HEK293 (cell line): ENCODE measurements around the gene TMEM127.

Experiments used
- CTCF ChIA-PET: fragments of 350-600 bp; formaldehyde crosslinking; extraction: SDS; loops from one replicate; lab custom pipeline; 2021; ENCODE audit warnings: antibody characterized with exemption; lab: Yijun Ruan, JAX
- POLR2A ChIA-PET: fragments of 300-600 bp; formaldehyde crosslinking; extraction: SDS; loops from one replicate; lab custom pipeline; 2020; ENCODE audit warnings: antibody characterized with exemption, inconsistent platforms; lab: Yijun Ruan, JAX
- H3K27ac ChIP-seq: fragments of 200-500 bp; sonication (Bioruptor generic); 2 replicates; pipeline ENCODE4 v1.5.1; 2014; ENCODE audit warnings: low read depth, low read length, control low read depth, inconsistent platforms; ENCODE audit errors: extremely low read depth
- H3K36me3 ChIP-seq, 2 experiments: fragments of 200-500 bp in 1 of 2; sonication (Bioruptor generic) in 1 of 2; 1 replicate in 1 of 2; 2 replicates in 1 of 2; pipeline ENCODE4 v1.5.1; 2014 to 2017; ENCODE audit warnings: inconsistent platforms in 2 of 2, low read length in 2 of 2; ENCODE audit not compliant: control insufficient read depth in 2 of 2, insufficient read depth in 1 of 2
- H3K4me1 ChIP-seq: fragments of 200-500 bp; sonication (Bioruptor generic); 2 replicates; pipeline ENCODE4 v1.5.1; 2014; ENCODE audit warnings: mild to moderate bottlenecking, low read length, inconsistent platforms; ENCODE audit not compliant: control insufficient read depth, insufficient read depth
- H3K4me3 ChIP-seq: 2 replicates; pipeline ENCODE4 v1.5.1; 2011; ENCODE audit warnings: low read depth, mild to moderate bottlenecking, control low read depth, low read length, moderate library complexity
- H3K9me3 ChIP-seq: fragments of 200-500 bp; sonication (Bioruptor generic); 2 replicates; pipeline ENCODE4 v1.5.1; 2014; ENCODE audit warnings: low read depth, low read length, inconsistent platforms; ENCODE audit not compliant: control insufficient read depth, insufficient read depth
- ELK4 ChIP-seq: IDR thresholded peaks from 2 replicates; pipeline ENCODE4 v1.6.1; 2011; ENCODE audit warnings: mild to moderate bottlenecking, low read depth, low read length, borderline replicate concordance
- MYNN ChIP-seq: fragments of 450-650 bp; formaldehyde crosslinking; IDR thresholded peaks from 2 replicates; pipeline ENCODE4 v1.5.1; 2016; ENCODE audit warnings: missing biosample characterization, missing genetic modification characterization, borderline replicate concordance
- PBX3 ChIP-seq: sonication (generic); formaldehyde crosslinking; IDR thresholded peaks from 2 replicates; pipeline ENCODE4 v1.8.1; 2022; ENCODE audit warnings: mild to moderate bottlenecking, moderate library complexity, missing genetic modification reagents
- PRDM4 ChIP-seq: fragments of 450-650 bp; formaldehyde crosslinking; IDR thresholded peaks from 2 replicates; pipeline ENCODE4 v1.5.1; 2017; ENCODE audit warnings: missing biosample characterization, missing genetic modification characterization
- RBAK ChIP-seq: fragments of 450-650 bp; formaldehyde crosslinking; IDR thresholded peaks from 2 replicates; pipeline ENCODE4 v1.5.1; 2016; ENCODE audit warnings: missing biosample characterization, missing genetic modification characterization
- REPIN1 ChIP-seq: fragments of 450-650 bp; formaldehyde crosslinking; IDR thresholded peaks from 2 replicates; pipeline ENCODE4 v1.5.1; 2017; ENCODE audit warnings: missing biosample characterization, missing genetic modification characterization, low read depth
- REST ChIP-seq: fragments of 450-650 bp; formaldehyde crosslinking; IDR thresholded peaks from 2 replicates; pipeline ENCODE4 v1.5.1; 2016; ENCODE audit warnings: missing biosample characterization, missing genetic modification characterization
- SCRT2 ChIP-seq: fragments of 450-650 bp; formaldehyde crosslinking; IDR thresholded peaks from 2 replicates; pipeline ENCODE4 v1.5.1; 2016; ENCODE audit warnings: missing biosample characterization, missing genetic modification characterization
- TCF7L2 ChIP-seq: IDR thresholded peaks from 2 replicates; pipeline ENCODE4 v1.6.1; 2011; ENCODE audit warnings: low read depth, mild to moderate bottlenecking, inconsistent platforms, low read length, moderate library complexity, borderline replicate concordance
- ZBTB17 ChIP-seq: fragments of 450-650 bp; formaldehyde crosslinking; IDR thresholded peaks from 2 replicates; pipeline ENCODE4 v1.5.1; 2016; ENCODE audit warnings: missing biosample characterization, missing genetic modification characterization
- ZBTB21 ChIP-seq: fragments of 450-650 bp; formaldehyde crosslinking; IDR thresholded peaks from 2 replicates; pipeline ENCODE4 v1.5.1; 2017; ENCODE audit warnings: missing biosample characterization, missing genetic modification characterization
- ZBTB26 ChIP-seq: fragments of 450-650 bp; formaldehyde crosslinking; optimal IDR thresholded peaks from 2 replicates; pipeline ENCODE3; 2016; ENCODE audit warnings: missing biosample characterization, mild to moderate bottlenecking, missing genetic modification characterization
- ZBTB6 ChIP-seq: fragments of 450-650 bp; formaldehyde crosslinking; IDR thresholded peaks from 2 replicates; pipeline ENCODE4 v1.5.1; 2017; ENCODE audit warnings: missing biosample characterization, missing genetic modification characterization
- ZNF398 ChIP-seq: fragments of 450-650 bp; formaldehyde crosslinking; IDR thresholded peaks from 2 replicates; pipeline ENCODE4 v1.5.1; 2017; ENCODE audit warnings: missing biosample characterization, missing genetic modification characterization
- ZNF513 ChIP-seq: fragments of 450-650 bp; IDR thresholded peaks from 2 replicates; pipeline ENCODE4 v1.5.1; 2018; ENCODE audit warnings: missing biosample characterization, missing genetic modification characterization
- ZNF704 ChIP-seq: fragments of 450-650 bp; formaldehyde crosslinking; IDR thresholded peaks from 2 replicates; pipeline ENCODE4 v1.5.1; 2016; ENCODE audit warnings: missing biosample characterization, missing genetic modification characterization
- ZNF76 ChIP-seq: fragments of 450-650 bp; formaldehyde crosslinking; IDR thresholded peaks from 2 replicates; pipeline ENCODE4; 2016; ENCODE audit warnings: low read depth, missing biosample characterization, missing genetic modification characterization, borderline replicate concordance
- ZSCAN23 ChIP-seq: fragments of 450-650 bp; formaldehyde crosslinking; IDR thresholded peaks from 2 replicates; pipeline ENCODE4 v1.5.1; 2016; ENCODE audit warnings: missing biosample characterization, missing genetic modification characterization

TMEM127 gene

GRCh38 chr2:96241900-96242611, 23.7 kb downstream of the TMEM127 start:
- POLR2A ChIA-PET: no interaction called here

More at GRCh38 chr2:96241900-96242611, 23.7 kb downstream of the TMEM127 start:
- Histone ChIP-seq H3K4me1 (no peaks in the 10 kb centered on the region; the same call in 1 of the 2 replicates), H3K36me3 (no peaks in the 10 kb centered on the region), H3K9me3 (no peaks in the 10 kb centered on the region), H3K27ac (no peak overlapping the region), H3K4me3 (no peak overlapping the region)
- TF ChIP-seq ZNF704 (no peak), SCRT2 (tag by site-specific recombination) (no peak), PBX3 (CRISPR knock-in tag) (no peak), REPIN1 (no peak), TCF7L2 (no peak), RBAK (tag by site-specific recombination) (no peak), ZBTB17 (tag by site-specific recombination) (no peak), PRDM4 (no peak), ZBTB6 (tag by site-specific recombination) (no peak), ZNF398 (tag by site-specific recombination) (no peak), REST (tag by site-specific recombination) (no peak), MYNN (no peak), ZNF76 (tag by site-specific recombination) (no peak), ZSCAN23 (tag by site-specific recombination) (no peak), ELK4 (no peak), ZBTB26 (tag by site-specific recombination) (no peak), ZNF513 (no peak), ZBTB21 (tag by site-specific recombination) (no peak)
- CTCF ChIA-PET: interaction anchor here (0.7 kb wide), 1 partner anchor 35 kb away, joined by 3 read pairs; no protein-coding TSS in a partner anchor
